Right forelimb (tissue), 1 donor: Measurements from ENCODE around the gene EIF2AK3.
A peak's percentile ranks its signal among the peaks of the same experiment; 100 is the strongest.
"Not testable (repeated sequence)": the region's sequence is repeated elsewhere in the genome, so short reads cannot be mapped to it uniquely, and the experiment has no call there.

Experiments used
- DNase-seq: peaks from one replicate; pipeline ENCODE4 v3.0.0-alpha.2; 2018

EIF2AK3 gene

GRCh38 chr2:88632569-88632968, 5.3 kb upstream of the EIF2AK3 start:
- DNase-seq = no peak

GRCh38 chr2:88628571-88628939, 1.3 kb upstream of the EIF2AK3 start:
- DNase-seq = no peak

GRCh38 chr2:88627856-88628570, 749 bp upstream of the EIF2AK3 start:
- DNase-seq = no peak

DNA sequence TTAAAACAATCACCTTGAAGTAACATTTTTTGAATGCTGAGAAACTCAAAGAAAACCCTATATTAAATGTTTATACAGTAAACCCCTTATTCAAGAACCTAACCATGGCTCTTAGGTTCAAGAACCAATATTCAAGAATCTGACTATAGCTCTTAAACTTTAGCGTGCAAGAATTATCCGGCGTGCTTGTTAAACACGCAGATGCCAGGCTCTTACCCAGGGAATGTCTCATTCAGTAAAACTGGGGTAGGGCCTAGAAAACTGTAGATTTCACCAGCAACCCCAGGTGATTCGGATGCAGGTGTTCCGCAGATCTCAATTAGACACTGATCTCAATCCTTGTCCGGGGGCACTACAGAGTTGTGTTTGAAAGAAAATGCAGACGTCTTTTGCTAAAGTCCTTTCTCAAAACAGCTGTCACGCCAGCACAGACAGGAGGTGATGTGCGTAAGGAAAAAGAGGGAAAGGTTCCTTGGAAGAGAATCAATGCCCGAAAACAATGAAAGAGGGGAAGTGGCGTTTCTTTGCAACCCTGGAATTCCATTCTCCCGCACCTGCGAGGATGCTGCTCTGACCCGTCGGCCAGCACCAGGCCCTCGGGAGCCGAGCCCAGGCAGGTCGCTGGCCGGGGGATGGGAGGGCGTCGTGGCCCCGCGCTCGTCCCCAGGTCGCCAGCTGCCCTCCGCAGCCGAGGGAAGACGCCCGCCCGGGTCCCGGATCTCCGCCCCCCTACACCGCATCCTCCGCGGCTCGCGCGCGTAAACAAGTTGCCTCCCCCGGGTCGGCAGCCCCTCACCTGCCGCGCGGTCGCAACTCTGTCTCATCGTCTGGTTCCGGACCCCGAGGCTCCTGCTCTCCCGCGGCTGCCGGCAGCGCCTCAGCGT, 851 bp downstream of the EIF2AK3 start:
- DNase-seq = peak; percentile 61

- no peak for DNase-seq
Observed at GRCh38 chr2:88624477-88624876, 2.8 kb downstream of the EIF2AK3 start.

DNA sequence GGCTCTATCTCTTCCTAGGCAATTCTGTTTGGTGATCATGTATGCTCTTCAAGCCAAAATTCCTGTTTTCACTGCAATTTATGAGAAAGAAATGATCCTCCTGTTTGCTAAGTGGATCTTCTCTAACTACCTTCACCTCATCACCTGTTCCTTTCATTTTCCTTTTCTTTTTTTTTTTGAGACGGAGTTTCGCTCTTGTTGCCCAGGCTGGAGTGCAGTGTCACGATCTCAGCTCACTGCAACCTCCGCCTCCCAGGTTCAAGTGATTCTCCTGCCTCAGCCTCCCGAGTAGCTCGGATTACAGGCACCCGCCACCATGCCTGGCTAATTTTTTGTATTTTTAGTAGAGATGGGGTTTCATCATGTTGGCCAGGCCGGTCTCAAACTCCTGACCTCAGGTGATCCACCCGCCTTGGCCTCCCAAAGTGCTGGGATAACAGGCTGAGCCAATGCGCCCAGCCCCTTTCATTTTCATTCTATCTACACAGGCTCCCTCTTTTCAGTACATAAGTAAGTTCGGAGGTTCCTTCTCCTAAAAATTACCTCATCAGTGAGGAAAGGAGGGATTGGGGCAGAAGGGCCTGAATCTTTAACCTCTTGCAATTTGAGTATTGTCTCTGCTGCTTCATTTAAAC, 3.3 kb downstream of the EIF2AK3 start:
- DNase-seq = not testable (repeated sequence)

DNA sequence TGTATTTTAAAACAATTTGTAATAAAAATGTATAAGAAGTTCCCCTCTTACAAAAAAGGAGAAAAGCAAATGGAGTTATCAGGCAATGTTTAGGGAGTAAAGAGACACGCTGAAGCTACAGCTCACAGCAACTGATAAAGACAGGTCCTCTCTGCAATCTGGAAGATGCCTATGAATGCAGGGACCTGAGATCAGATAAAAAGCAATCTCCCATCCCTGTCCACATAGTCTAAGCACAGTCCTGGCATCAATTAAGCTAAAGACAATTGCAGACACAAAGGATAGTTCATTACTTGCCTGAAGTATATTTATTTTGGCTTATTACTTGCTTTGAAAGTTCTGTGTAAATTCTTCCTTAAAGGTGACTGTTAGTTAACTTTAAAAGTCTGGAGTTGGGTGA, 5.0 kb downstream of the EIF2AK3 start:
- DNase-seq = no peak

- no peak for DNase-seq
Observed at GRCh38 chr2:88621432-88621831, 5.8 kb downstream of the EIF2AK3 start.

GRCh38 chr2:88620015-88620414, 7.2 kb downstream of the EIF2AK3 start:
- DNase-seq = no peak

DNA sequence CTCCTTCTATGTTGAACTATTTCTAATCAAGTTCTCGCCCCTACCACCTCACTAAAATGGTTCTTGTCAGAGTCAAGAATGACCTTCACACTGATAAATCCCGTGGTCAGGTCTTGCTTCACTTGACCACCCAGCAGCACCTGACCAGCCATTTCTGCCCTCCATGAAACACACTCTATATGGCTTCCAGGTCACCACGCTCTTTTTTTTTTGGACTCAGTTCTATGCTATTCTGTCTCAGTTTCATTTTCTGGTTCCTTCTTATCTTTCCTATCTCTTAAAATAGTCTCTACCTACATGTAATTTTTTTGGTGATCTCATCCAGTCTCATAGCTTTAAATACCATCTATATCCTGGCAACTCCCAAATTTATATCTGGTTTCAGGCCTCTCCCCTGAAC, 11.4 kb downstream of the EIF2AK3 start:
- DNase-seq = no peak

DNA sequence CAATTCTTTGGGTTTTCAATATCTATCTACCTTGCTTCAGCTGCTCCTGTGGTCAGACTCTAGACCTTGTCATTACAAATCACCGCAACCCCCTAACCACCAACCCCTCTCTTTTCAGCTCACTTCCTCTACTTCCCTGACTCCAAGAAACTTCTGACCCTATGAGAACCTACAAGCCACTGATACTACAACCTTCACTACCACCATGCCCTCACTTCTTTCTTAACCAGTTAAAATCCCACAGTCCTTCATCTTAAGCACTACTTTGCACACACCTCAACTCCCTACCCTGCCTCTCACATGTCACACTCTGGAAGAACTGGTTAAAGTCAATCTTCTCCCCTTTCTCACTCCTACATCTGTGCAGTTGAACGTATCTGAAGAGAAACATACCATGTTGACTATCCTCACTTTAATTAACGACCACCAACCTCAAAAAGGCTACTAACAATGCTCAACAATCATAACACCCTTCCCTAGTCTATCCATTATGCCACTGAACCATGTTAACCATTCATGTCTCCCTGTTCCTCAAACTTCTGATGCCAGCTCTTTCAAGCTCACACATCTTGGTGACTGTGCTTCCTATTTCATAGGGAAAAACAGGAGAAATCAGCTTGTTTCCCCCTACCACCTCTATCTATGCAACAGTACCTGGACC, 12.6 kb downstream of the EIF2AK3 start:
- DNase-seq = no peak

DNA sequence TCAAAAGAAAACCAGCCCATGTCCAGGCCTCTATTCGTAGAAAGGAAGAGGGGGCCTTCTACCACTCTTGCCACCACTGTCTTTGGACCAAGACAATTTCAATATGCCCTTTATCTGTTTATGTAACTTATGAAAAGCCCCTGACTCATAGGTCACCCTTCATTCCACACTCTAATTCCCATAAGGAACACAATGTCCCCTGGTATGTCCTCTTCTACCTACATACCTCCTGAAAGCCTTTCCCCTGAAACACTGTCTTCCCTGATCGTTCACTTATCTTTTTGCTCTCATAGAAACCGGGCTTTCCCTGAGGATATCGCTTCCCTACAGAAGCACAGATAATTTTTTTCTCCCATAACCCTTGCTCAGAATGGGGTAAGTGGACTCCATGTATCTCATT, 13.3 kb downstream of the EIF2AK3 start:
- no peak for DNase-seq

DNA sequence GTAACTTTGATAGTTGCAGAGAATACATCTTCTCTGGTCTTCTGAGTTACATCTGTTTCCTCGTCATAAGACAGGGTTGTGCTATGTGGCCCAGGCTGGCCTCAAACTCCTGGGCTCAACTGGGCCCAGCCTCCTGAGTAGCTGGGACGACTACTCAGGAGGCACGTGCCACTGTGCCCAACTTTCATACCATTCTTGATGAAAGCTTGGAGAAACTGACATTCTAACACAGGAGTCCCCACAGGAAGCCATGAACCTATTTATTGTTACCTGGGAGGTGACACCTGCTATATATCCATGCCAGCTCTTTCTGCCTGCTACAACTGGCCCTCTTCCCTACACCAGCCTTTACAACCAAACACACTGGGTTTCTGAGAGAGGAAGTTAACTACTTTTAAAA, 19.1 kb downstream of the EIF2AK3 start:
- no peak for DNase-seq

- DNase-seq = no peak
Observed at GRCh38 chr2:88607416-88607815, 19.8 kb downstream of the EIF2AK3 start.

DNA sequence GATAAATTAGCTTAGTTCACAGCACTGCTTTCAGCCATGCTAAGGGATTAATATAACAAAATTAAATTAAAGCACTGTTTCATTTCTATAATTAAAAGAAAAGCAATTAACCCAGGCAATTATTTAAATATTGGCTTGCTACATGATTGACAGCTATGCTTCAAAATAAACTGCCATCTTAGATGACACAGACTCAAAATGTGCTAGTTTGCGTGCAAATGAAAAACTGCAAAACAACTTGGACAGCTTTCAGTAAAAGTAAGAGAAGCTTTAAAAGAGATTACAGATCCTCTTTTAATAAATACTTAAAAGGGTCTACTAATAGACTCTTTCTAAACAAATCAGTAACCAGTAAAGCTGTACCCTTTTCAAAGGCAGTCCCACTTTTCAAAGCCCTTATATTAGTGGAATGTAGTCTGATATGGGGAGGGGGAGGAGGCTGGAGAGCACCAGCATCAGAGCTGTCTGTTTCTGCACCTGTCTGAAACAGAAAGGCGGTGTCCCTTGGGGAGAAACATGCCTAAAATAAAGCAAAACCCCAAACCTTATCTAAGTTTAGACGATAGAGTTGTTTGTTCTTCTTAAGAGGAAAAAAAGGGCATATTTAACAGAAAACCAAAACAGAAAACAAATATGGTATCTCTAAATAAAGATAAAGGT, 20.8 kb downstream of the EIF2AK3 start:
- no peak for DNase-seq

GRCh38 chr2:88603146-88603545, 24.1 kb downstream of the EIF2AK3 start:
- DNase-seq = no peak

GRCh38 chr2:88602022-88602421, 25.2 kb downstream of the EIF2AK3 start:
- DNase-seq = no peak

DNA sequence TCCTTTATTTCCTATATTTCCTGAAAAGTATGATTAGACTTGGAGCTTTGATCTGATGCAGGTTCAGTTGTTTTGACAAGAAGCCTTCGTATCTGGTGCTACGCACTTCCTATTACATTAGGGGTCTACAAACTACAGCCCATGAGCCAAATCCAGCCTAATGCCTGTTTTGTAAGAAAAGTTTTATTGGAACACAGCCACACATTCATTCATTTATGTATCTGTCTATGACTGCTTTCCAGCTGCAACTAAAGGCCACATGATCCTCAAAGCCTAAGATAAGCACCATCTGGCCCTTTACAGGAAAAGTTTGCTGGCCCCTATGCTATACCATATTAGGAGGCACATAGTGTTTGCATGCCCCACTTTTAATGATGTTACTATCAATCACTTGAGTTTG, 26.0 kb downstream of the EIF2AK3 start:
- DNase-seq = no peak

DNA sequence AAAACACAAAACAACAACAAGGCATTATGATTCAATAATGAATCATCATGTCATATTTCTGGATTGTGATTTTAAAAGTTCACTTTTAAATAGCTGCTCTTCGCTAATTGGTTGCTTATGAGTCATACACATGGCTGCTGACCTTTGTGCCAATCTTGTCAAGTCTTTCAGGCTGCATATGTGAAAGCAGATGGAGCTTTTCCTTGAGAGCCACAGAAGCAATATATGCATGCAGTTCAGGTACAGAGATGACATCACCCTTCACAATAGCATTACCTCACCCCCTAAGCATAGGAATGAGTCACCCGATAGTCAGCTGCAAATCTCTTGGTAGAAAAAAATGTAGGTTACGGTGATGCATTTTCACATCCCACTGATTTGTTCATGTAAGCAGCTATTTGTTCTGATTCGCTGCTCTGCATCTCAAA, 27.2 kb downstream of the EIF2AK3 start:
- no peak for DNase-seq

DNA sequence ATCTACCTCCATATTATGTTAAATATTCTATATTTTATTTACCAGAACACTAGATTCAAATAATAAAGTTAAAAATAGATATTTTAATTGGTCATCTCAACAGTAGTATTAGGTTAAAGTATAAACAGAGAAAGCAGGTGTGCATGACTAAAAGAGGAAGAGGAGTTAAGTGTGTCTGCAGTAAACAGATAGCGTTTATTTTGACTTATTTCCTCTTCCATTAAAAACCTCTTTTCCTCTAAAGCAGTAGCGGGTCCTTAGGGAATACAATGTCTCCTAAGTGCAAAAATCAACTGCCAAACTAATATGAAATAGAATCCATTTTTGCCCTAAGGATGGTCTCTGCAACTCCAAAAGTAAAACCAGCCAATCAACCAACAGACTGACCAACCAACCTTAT, 27.7 kb downstream of the EIF2AK3 start:
- no peak for DNase-seq

DNA sequence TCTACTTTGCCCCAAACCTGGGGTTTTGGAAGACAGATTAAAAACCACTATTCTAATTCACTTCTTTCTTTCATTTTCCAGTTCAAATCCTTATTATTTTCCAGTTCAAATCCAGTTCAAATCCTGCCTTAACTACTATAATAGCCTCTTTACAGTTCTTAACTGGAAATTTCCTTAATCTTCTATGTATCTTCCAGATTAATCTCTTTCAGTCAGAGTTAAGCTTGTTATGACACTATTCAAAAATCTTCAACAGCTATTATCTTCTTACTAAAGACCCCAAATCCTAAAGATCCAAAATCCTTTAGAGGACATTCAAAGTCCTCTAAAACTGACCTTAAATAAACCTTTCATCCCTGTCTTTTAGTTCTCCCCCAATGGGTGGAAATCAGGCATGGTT, 30.1 kb downstream of the EIF2AK3 start:
- DNase-seq = no peak

- no peak for DNase-seq
Observed at GRCh38 chr2:88596141-88596830, 31.0 kb downstream of the EIF2AK3 start.
